NCI-H2029 (cell line): ENCODE data around the gene POMGNT1.

Experiments
- DNase-seq: peaks from one replicate; lab custom pipeline; 2025; lab: John Stamatoyannopoulos, UW

The POMGNT1 gene

GRCh38 chr1:46210561-46210960 lies 12.3 kb upstream of the POMGNT1 start:
- no peak for DNase-seq

- no peak for DNase-seq
Measured at GRCh38 chr1:46206399-46206798, 8.2 kb upstream of the POMGNT1 start.

GRCh38 chr1:46205791-46206190 lies 7.6 kb upstream of the POMGNT1 start:
- DNase-seq = no peak

GRCh38 chr1:46205141-46205540 lies 6.9 kb upstream of the POMGNT1 start:
- DNase-seq = no peak

GRCh38 chr1:46204406-46204742 lies 6.1 kb upstream of the POMGNT1 start:
- DNase-seq = peak; percentile 21

GRCh38 chr1:46203738-46204405 lies 5.6 kb upstream of the POMGNT1 start:
- no peak for DNase-seq

GRCh38 chr1:46199233-46199749 lies 1.1 kb upstream of the POMGNT1 start:
- DNase-seq = no peak

GRCh38 chr1:46197560-46197963 lies 672 bp downstream of the POMGNT1 start:
- DNase-seq = no peak

GRCh38 chr1:46196609-46197008 lies 1.6 kb downstream of the POMGNT1 start:
- no peak for DNase-seq

- DNase-seq = no peak
Measured at GRCh38 chr1:46194641-46195193, 3.5 kb downstream of the POMGNT1 start.

- DNase-seq = no peak
Measured at GRCh38 chr1:46193984-46194570, 4.2 kb downstream of the POMGNT1 start.

- no peak for DNase-seq
Measured at GRCh38 chr1:46193285-46193684, 4.9 kb downstream of the POMGNT1 start.

- no peak for DNase-seq
Measured at GRCh38 chr1:46192171-46192570, 6.1 kb downstream of the POMGNT1 start.

- no peak for DNase-seq
Measured at GRCh38 chr1:46191033-46191701, 7.1 kb downstream of the POMGNT1 start.

- DNase-seq = no peak
Measured at GRCh38 chr1:46190539-46190938, 7.7 kb downstream of the POMGNT1 start.

GRCh38 chr1:46188295-46189030 lies 9.8 kb downstream of the POMGNT1 start:
- DNase-seq = peak; percentile 51

- peak; percentile 98 for DNase-seq
Measured at GRCh38 chr1:46187106-46187869, 10.9 kb downstream of the POMGNT1 start.

GRCh38 chr1:46186076-46186475 lies 12.2 kb downstream of the POMGNT1 start:
- no peak for DNase-seq

- peak; percentile 42 for DNase-seq
Measured at GRCh38 chr1:46184920-46185658, 13.1 kb downstream of the POMGNT1 start.

- no peak for DNase-seq
Measured at GRCh38 chr1:46183926-46184557, 14.2 kb downstream of the POMGNT1 start.
